ENCODE results near the gene CASK.

The CASK gene

GRCh38 chrX:41881166-41881565 is 42.2 kb downstream of the CASK start:
- DNase-seq, result no peak
- no peak overlapping the region for H2AFZ ChIP-seq (ENCODE audit: low read depth, low read length)
- peaks cover 98% of the 10 kb centered on the region for H3K79me2 ChIP-seq (ENCODE audit: insufficient read depth, low read length)
- TF ChIP-seq CTCF (IDR thresholded peaks at IDR 0.05; ENCODE audit: borderline replicate concordance, extremely low read depth, low read length, poor library complexity, severe bottlenecking) (no peak), EZH2 (IDR thresholded peaks at IDR 0.05; ENCODE audit: borderline replicate concordance, low read depth, low read length, severe bottlenecking) (no peak)
- no peaks in the 10 kb centered on the region for H3K9me3 ChIP-seq (ENCODE audit: insufficient read depth, low read length, severe bottlenecking)
- H3K27me3 ChIP-seq (ENCODE audit: insufficient read depth, low read length, poor library complexity), result no peaks in the 10 kb centered on the region
- H3K27ac ChIP-seq (ENCODE audit: low read length), result no peak overlapping the region
- no peak overlapping the region for H3K4me2 ChIP-seq (ENCODE audit: insufficient read depth, low read length)
- no peak overlapping the region for H3K4me3 ChIP-seq (ENCODE audit: low read depth in 1 of 2, low read length in 2 of 2)
- ATAC-seq (ENCODE audit: insufficient read depth, low read depth), result no peak
- H4K20me1 ChIP-seq (ENCODE audit: insufficient read depth, low read length), result peaks cover 12% of the 10 kb centered on the region; the same call in 1 of the 2 replicates
- peaks cover 17% of the 10 kb centered on the region for H3K4me1 ChIP-seq (ENCODE audit: insufficient read depth, low read length)
- no peaks in the 10 kb centered on the region for H3K36me3 ChIP-seq (ENCODE audit: insufficient read depth, low read length)
- no peak overlapping the region for H3K9ac ChIP-seq (ENCODE audit: low read depth, low read length)

GRCh38 chrX:41877167-41877566 is 46.2 kb downstream of the CASK start:
- no peaks in the 10 kb centered on the region for H3K27me3 ChIP-seq (ENCODE audit: insufficient read depth, low read length, poor library complexity)
- no peak overlapping the region for H3K27ac ChIP-seq (ENCODE audit: low read length)
- ATAC-seq (ENCODE audit: insufficient read depth, low read depth), result no peak
- no peak overlapping the region for H2AFZ ChIP-seq (ENCODE audit: low read depth, low read length)
- 0 out of 2 replicates have a peak, but pooled peaks cover 3% of the 10 kb centered on the region for H3K4me1 ChIP-seq (ENCODE audit: insufficient read depth, low read length)
- H3K9ac ChIP-seq (ENCODE audit: low read depth, low read length), result no peak overlapping the region
- peaks cover 94% of the 10 kb centered on the region for H3K79me2 ChIP-seq (ENCODE audit: insufficient read depth, low read length)
- no peaks in the 10 kb centered on the region for H3K9me3 ChIP-seq (ENCODE audit: insufficient read depth, low read length, severe bottlenecking)
- peaks cover 13% of the 10 kb centered on the region; the same call in 1 of the 2 replicates for H4K20me1 ChIP-seq (ENCODE audit: insufficient read depth, low read length)
- DNase-seq, result no peak
- no peak overlapping the region for H3K4me2 ChIP-seq (ENCODE audit: insufficient read depth, low read length)
- no peaks in the 10 kb centered on the region for H3K36me3 ChIP-seq (ENCODE audit: insufficient read depth, low read length)
- no peak for TF ChIP-seq EZH2 (IDR thresholded peaks at IDR 0.05; ENCODE audit: borderline replicate concordance, low read depth, low read length, severe bottlenecking)
- no peak overlapping the region for H3K4me3 ChIP-seq (ENCODE audit: low read depth in 1 of 2, low read length in 2 of 2)

- no peak overlapping the region for H2AFZ ChIP-seq (ENCODE audit: low read depth, low read length)
- no peaks in the 10 kb centered on the region for H3K36me3 ChIP-seq (ENCODE audit: insufficient read depth, low read length)
- H3K9ac ChIP-seq (ENCODE audit: low read depth, low read length), result no peak overlapping the region
- DNase-seq (no peak), ATAC-seq (ENCODE audit: insufficient read depth, low read depth) (no peak)
- peaks cover 12% of the 10 kb centered on the region; the same call in 1 of the 2 replicates for H4K20me1 ChIP-seq (ENCODE audit: insufficient read depth, low read length)
- H3K9me3 ChIP-seq (ENCODE audit: insufficient read depth, low read length, severe bottlenecking), result no peaks in the 10 kb centered on the region
- peaks cover 94% of the 10 kb centered on the region for H3K79me2 ChIP-seq (ENCODE audit: insufficient read depth, low read length)
- 0 out of 2 replicates have a peak, but pooled peaks cover 3% of the 10 kb centered on the region for H3K4me1 ChIP-seq (ENCODE audit: insufficient read depth, low read length)
- no peak overlapping the region for H3K27ac ChIP-seq (ENCODE audit: low read length)
- H3K27me3 ChIP-seq (ENCODE audit: insufficient read depth, low read length, poor library complexity), result no peaks in the 10 kb centered on the region
- no peak overlapping the region for H3K4me3 ChIP-seq (ENCODE audit: low read depth in 1 of 2, low read length in 2 of 2)
- H3K4me2 ChIP-seq (ENCODE audit: insufficient read depth, low read length), result no peak overlapping the region
- no peak for TF ChIP-seq EZH2 (IDR thresholded peaks at IDR 0.05; ENCODE audit: borderline replicate concordance, low read depth, low read length, severe bottlenecking)
- no peak for TF ChIP-seq CTCF (IDR thresholded peaks at IDR 0.05; ENCODE audit: borderline replicate concordance, extremely low read depth, low read length, poor library complexity, severe bottlenecking)
Observed at GRCh38 chrX:41875142-41875541, 48.2 kb downstream of the CASK start.

GRCh38 chrX:41870719-41871151 is 52.6 kb downstream of the CASK start:
- H3K79me2 ChIP-seq (ENCODE audit: insufficient read depth, low read length), result peaks cover 95% of the 10 kb centered on the region

More at GRCh38 chrX:41870719-41871151, 52.6 kb downstream of the CASK start:
- no peak overlapping the region for H2AFZ ChIP-seq (ENCODE audit: low read depth, low read length)
- DNase-seq (no peak), ATAC-seq (ENCODE audit: insufficient read depth, low read depth) (no peak)
- peaks cover 19% of the 10 kb centered on the region; the same call in 1 of the 2 replicates for H4K20me1 ChIP-seq (ENCODE audit: insufficient read depth, low read length)
- H3K4me1 ChIP-seq (ENCODE audit: insufficient read depth, low read length), result 0 out of 2 replicates have a peak, but pooled peaks cover 3% of the 10 kb centered on the region
- H3K4me2 ChIP-seq (ENCODE audit: insufficient read depth, low read length), result no peak overlapping the region
- TF ChIP-seq CTCF (IDR thresholded peaks at IDR 0.05; ENCODE audit: borderline replicate concordance, extremely low read depth, low read length, poor library complexity, severe bottlenecking), result no peak
- no peak for TF ChIP-seq EZH2 (IDR thresholded peaks at IDR 0.05; ENCODE audit: borderline replicate concordance, low read depth, low read length, severe bottlenecking)
- H3K27me3 ChIP-seq (ENCODE audit: insufficient read depth, low read length, poor library complexity), result no peaks in the 10 kb centered on the region
- H3K27ac ChIP-seq (ENCODE audit: low read length), result no peak overlapping the region
- no peaks in the 10 kb centered on the region for H3K9me3 ChIP-seq (ENCODE audit: insufficient read depth, low read length, severe bottlenecking)
- H3K9ac ChIP-seq (ENCODE audit: low read depth, low read length), result no peak overlapping the region
- no peak overlapping the region for H3K4me3 ChIP-seq (ENCODE audit: low read depth in 1 of 2, low read length in 2 of 2)
- H3K36me3 ChIP-seq (ENCODE audit: insufficient read depth, low read length), result no peaks in the 10 kb centered on the region

Measured in DND-41 (cell line).